ENCODE data around the gene KPTN. TPM values are rescaled to one million over a fixed set of nuclear protein-coding genes. Genes with fewer than 3 reads are reported as not detected.

KPTN gene
- total and polyA plus RNA-seq, 12 donors: 2.9 to 121 (median 9.9) TPM

- peaks cover 10 to 19% of the 10 kb centered on the region in 2 donors for H3K4me1 ChIP-seq (replicated peaks in 1 of 2)
- intact Hi-C loops (cut with DNase I): no loop called here
- TF ChIP-seq CTCF (IDR thresholded peaks at IDR 0.05) (no peak), POLR2A (IDR thresholded peaks at IDR 0.05) (no peak)
- DNase-seq: no peak
- 85 to 94% (median 89%) methylated on average over 4 to 7 of the region's 7 CpGs for WGBS, 4 donors
- H3K9me3 ChIP-seq (replicated peaks in 1 of 3): no peaks in the 10 kb centered on the region
- no peak overlapping the region for H3K27ac ChIP-seq
- no peak overlapping the region for H3K4me3 ChIP-seq
- peaks cover 0 to 79% of the 10 kb centered on the region in 2 donors for H3K36me3 ChIP-seq (replicated peaks in 1 of 2)
- H3K27me3 ChIP-seq: no peaks in the 10 kb centered on the region
These were observed 15.4 kb upstream of the KPTN start for GRCh38 chr19:47499371-47499770.

DNA sequence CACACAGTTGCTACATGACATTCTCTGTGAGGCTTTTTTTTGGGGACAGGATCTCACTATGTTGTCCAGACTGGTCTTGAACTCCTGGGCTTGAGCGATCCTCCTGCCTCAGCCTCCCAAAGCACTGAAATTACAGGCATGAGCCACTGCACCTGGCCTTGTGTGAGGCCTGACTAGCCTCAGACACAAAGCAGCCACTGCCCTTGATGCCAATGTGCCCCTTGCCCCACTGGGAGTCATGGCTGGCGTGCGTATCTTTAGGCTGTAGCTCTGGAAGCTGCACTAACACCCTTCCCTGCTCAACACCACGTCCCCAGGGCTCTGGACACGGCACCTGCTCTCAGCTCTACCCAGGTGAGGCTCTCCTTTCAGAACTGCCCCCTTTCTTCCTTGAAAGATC lies 14.5 kb upstream of the KPTN start:
- H3K27ac ChIP-seq: peak overlapping the region in 3 of 5 donors; percentile 22 to 34 (median 29)
- H3K36me3 ChIP-seq (replicated peaks in 1 of 2): peaks cover 0 to 73% of the 10 kb centered on the region in 2 donors
- no peak for DNase-seq
- intact Hi-C loops (cut with DNase I): no loop called here
- no peaks in the 10 kb centered on the region for H3K9me3 ChIP-seq (replicated peaks in 1 of 3)
- H3K4me1 ChIP-seq (replicated peaks in 1 of 2): peaks cover 8 to 11% of the 10 kb centered on the region in 2 donors
- TF ChIP-seq CTCF (IDR thresholded peaks at IDR 0.05): no peak
- no peak for TF ChIP-seq POLR2A (IDR thresholded peaks at IDR 0.05)
- 92 to 100% (median 95%) methylated on average over 1 to 5 of the region's 5 CpGs for WGBS, 4 donors
- H3K27me3 ChIP-seq: no peaks in the 10 kb centered on the region
- H3K4me3 ChIP-seq: no peak overlapping the region

DNA sequence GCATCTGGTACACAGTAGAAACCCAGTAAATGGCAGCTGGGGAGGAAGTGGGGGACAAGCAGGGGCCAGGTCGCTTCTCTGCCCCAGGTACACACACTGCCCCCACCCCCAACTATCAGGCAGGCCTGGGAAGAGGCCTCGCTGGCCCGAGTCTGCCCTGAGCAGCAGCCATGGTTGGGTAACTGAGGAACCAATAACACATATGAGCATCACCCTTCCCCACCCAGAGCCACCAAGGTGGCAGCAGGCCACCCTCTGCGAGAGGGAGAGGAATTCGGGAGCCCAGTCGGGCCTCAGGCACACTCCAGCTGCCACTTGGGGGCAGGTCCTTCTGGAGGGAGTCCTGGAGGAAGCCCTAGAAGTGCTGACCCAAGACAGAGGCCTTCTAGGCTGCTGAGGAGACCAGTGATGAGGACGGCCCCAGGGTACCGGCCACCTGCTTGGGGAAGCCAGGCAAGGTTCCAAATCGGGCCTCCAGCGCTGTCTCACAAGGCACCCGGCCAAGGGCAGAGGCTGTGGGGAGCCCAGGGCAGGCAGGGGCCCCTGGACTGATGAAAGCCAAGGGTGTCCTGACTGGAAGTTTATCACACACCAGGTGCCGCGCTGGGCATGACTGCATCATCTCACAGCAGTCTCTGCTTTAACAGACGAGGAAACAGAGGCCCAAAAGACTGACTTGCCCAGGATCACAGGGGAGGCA lies 14.0 kb upstream of the KPTN start:
- Histone ChIP-seq H3K9me3 (replicated peaks in 1 of 3) (no peaks in the 10 kb centered on the region), H3K4me1 (replicated peaks in 1 of 2) (peaks cover 2 to 6% of the 10 kb centered on the region in 2 donors), H3K4me3 (no peak overlapping the region), H3K36me3 (replicated peaks in 1 of 2) (peaks cover 0 to 72% of the 10 kb centered on the region in 2 donors), H3K27ac (peak overlapping the region in 2 of 5 donors; percentile 22 to 34), H3K27me3 (no peaks in the 10 kb centered on the region)
- peak in 4 of 7 donors; percentile 48 to 67 (median 56) for DNase-seq
- TF ChIP-seq CTCF (IDR thresholded peaks at IDR 0.05) (no peak), POLR2A (IDR thresholded peaks at IDR 0.05) (no peak)
- 60 to 67% (median 61%) methylated on average over 8 to 14 of the region's 14 CpGs for WGBS, 4 donors
- intact Hi-C loops (cut with DNase I): no loop called here

DNA sequence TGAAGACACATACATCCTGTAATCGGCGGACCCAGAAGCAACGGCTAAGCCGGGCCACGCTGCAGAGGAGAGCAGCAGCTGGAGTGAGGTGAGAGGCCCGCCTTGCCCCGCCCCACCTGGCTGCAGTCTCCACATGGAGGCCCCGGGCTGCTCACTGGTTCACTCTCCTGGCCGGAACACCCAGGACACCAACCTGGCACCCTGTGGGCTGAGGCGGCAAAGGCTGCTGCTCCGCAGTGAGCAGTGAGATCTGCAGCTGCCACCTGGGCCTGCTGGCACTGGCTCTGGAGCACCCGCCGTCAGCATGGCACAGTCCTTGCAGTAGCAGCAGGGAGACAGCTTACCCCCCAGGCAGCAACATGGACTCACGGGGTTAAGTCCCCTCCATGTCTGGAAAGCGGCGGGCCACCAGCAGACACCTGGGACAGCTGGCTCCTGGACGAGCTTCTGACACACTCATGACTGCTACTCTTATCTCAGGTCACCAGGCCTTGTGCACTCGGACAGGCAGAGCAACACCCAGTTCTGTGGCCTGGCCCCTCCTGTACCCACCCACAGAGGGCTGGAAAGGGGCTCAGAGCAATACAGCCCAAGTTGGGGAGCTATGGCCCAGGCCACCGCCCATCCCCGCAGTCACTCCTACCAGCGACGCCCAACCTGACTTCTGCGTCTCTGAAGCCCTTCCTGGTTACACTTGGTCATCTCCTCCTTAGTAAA lies 13.2 kb upstream of the KPTN start:
- peak in 1 of 7 donors; percentile 76 for DNase-seq
- TF ChIP-seq POLR2A (IDR thresholded peaks at IDR 0.05) (no peak), CTCF (IDR thresholded peaks at IDR 0.05) (no peak)
- no peak overlapping the region for H3K4me3 ChIP-seq
- peaks cover 0 to 6% of the 10 kb centered on the region in 2 donors for H3K4me1 ChIP-seq (replicated peaks in 1 of 2)
- peaks cover 0 to 72% of the 10 kb centered on the region in 2 donors for H3K36me3 ChIP-seq (replicated peaks in 1 of 2)
- intact Hi-C loops (cut with DNase I): no loop called here
- H3K27me3 ChIP-seq: no peaks in the 10 kb centered on the region
- peak overlapping the region in 1 of 5 donors; percentile 34 for H3K27ac ChIP-seq
- 82 to 91% (median 86%) methylated on average over 10 to 23 of the region's 23 CpGs for WGBS, 4 donors
- no peaks in the 10 kb centered on the region for H3K9me3 ChIP-seq (replicated peaks in 1 of 3)
